Left lung (tissue), 10 donors: Measurements from ENCODE around the gene HTRA3. TPM values are rescaled to one million over a fixed set of nuclear protein-coding genes. Genes with fewer than 3 reads are reported as not detected.
A peak's percentile ranks its signal among the peaks of the same experiment; 100 is the strongest.
"Not testable (repeated sequence)": the region's sequence is repeated elsewhere in the genome, so short reads cannot be mapped to it uniquely, and the experiment has no call there.

ENCODE experiments used
- ATAC-seq: fragments of 200-7000 bp; cut with Tn5 transposase; one replicate; pipeline ENCODE4 v1.9.1; 2020; ENCODE audit warnings: moderate library complexity
- DNase-seq, 4 donors: peaks; one replicate each; pipeline ENCODE4 v3.0.0-alpha.2; 2013 to 2020
- H3K27ac ChIP-seq, 2 donors: fragments of 200-600 bp; sonication (generic) in 1 of 2; one replicate each; pipeline versions ENCODE4 v1.5.0 to v1.8.0; 2020 to 2021
- H3K27me3 ChIP-seq, 2 donors: fragments of 200-600 bp; sonication (generic) in 1 of 2; one replicate each; pipeline versions ENCODE4 v1.5.0 to v1.8.0; 2020 to 2021
- H3K36me3 ChIP-seq, 2 donors: fragments of 200-600 bp; sonication (generic) in 1 of 2; one replicate each; pipeline versions ENCODE4 v1.5.0 to v1.8.0; 2020 to 2021
- H3K4me1 ChIP-seq, 2 donors: fragments of 200-600 bp; one replicate each; pipeline ENCODE4 v1.8.0; 2021
- H3K4me3 ChIP-seq, 2 donors: fragments of 200-600 bp; sonication (generic) in 1 of 2; one replicate each; pipeline versions ENCODE4 v1.5.0 to v1.8.0; 2020 to 2021; ENCODE audit warnings: mild to moderate bottlenecking in 1 of 2
- H3K9me3 ChIP-seq, 2 donors: fragments of 200-600 bp; sonication (generic) in 1 of 2; one replicate each; pipeline versions ENCODE4 v1.5.0 to v1.8.0; 2020 to 2021
- CTCF ChIP-seq, 2 donors: fragments of 200-600 bp; sonication (generic) in 1 of 2; IDR thresholded peaks; one replicate each; pipeline versions ENCODE4 v1.5.0 to v1.8.0; 2021; ENCODE audit warnings: antibody characterized with exemption in 2 of 2
- intact Hi-C, 2 donors: fragments of 100-400 bp; cut with DNase I; formaldehyde crosslinking; loops; one replicate each; pipeline versions ENCODE4 v1.11.2 to v1.14.2; 2022
- polyA plus RNA-seq, 6 donors: library from polyadenylated mRNA; unstranded; fragments of 120-200 nt; gene quantifications; one replicate each; pipeline ENCODE4 v1.2.1, GENCODE V29; 2013; ENCODE audit not compliant: insufficient read length in 6 of 6
- total RNA-seq, 2 donors: library from RNA; stranded (reverse); fragmentation: NEBNext Ultra II Directional; extraction: Animal tissue kit (Norgen Biotek cat#: 25700); gene quantifications; one replicate each; pipeline ENCODE4 v1.2.1, GENCODE V29; 2021
- donor health status: DM: no; HTN: yes; CAD: no.
- donor health status: DM: no; HTN: no; CAD: no.

HTRA3 gene
- total and polyA plus RNA-seq, 8 donors = 9.7 to 18.3 (median 12.1) TPM

- Histone ChIP-seq H3K4me1 (peaks cover 7% of the 10 kb centered on the region in 2 donors), H3K36me3 (no peaks in the 10 kb centered on the region), H3K4me3 (no peak overlapping the region), H3K27me3 (no peaks in the 10 kb centered on the region), H3K9me3 (peaks cover 0 to 6% of the 10 kb centered on the region in 2 donors), H3K27ac (no peak overlapping the region)
- TF ChIP-seq CTCF (IDR thresholded peaks at IDR 0.05) = no peak
- intact Hi-C loops = no loop called here
- peak in 1 of 4 donors; percentile 13 for DNase-seq
- no peak for ATAC-seq
Observed at GRCh38 chr4:8338351-8338961, 68.9 kb downstream of the HTRA3 start.

GRCh38 chr4:8340781-8341241, 71.3 kb downstream of the HTRA3 start:
- TF ChIP-seq CTCF (IDR thresholded peaks at IDR 0.05) = no peak
- intact Hi-C loops = no loop called here
- DNase-seq (peak in 3 of 4 donors; percentile 37 to 84 (median 64)), ATAC-seq (peak; percentile 79)
- peaks cover 0 to 1% of the 10 kb centered on the region in 2 donors for H3K9me3 ChIP-seq
- H3K27me3 ChIP-seq = no peaks in the 10 kb centered on the region
- H3K4me3 ChIP-seq = no peak overlapping the region
- no peaks in the 10 kb centered on the region for H3K36me3 ChIP-seq
- H3K4me1 ChIP-seq = peaks cover 7% of the 10 kb centered on the region in 2 donors
- H3K27ac ChIP-seq = peak overlapping the region in 1 of 2 donors; percentile 4

GRCh38 chr4:8341281-8341680, 71.7 kb downstream of the HTRA3 start:
- DNase-seq, H3K36me3 ChIP-seq, ATAC-seq, H3K4me3 ChIP-seq, H3K27ac ChIP-seq, H3K4me1 ChIP-seq, intact Hi-C loops, H3K27me3 ChIP-seq, H3K9me3 ChIP-seq: not testable (repeated sequence)

- no peak overlapping the region for H3K4me3 ChIP-seq
- peaks cover 0 to 1% of the 10 kb centered on the region in 2 donors for H3K27me3 ChIP-seq
- TF ChIP-seq CTCF (IDR thresholded peaks at IDR 0.05) = no peak
- no peaks in the 10 kb centered on the region for H3K36me3 ChIP-seq
- H3K27ac ChIP-seq = no peak overlapping the region
- DNase-seq (peak in 1 of 4 donors; percentile 56), ATAC-seq (no peak)
- no peaks in the 10 kb centered on the region for H3K9me3 ChIP-seq
- H3K4me1 ChIP-seq = peaks cover 7% of the 10 kb centered on the region in 2 donors
- intact Hi-C loops = no loop called here
Observed at GRCh38 chr4:8341691-8342090, 72.1 kb downstream of the HTRA3 start.

GRCh38 chr4:8342651-8343261, 73.2 kb downstream of the HTRA3 start:
- Histone ChIP-seq H3K4me3 (no peak overlapping the region), H3K27me3 (peaks cover 0 to 5% of the 10 kb centered on the region in 2 donors), H3K9me3 (no peaks in the 10 kb centered on the region), H3K36me3 (no peaks in the 10 kb centered on the region), H3K27ac (no peak overlapping the region), H3K4me1 (peaks cover 0 to 7% of the 10 kb centered on the region in 2 donors)
- no peak for TF ChIP-seq CTCF (IDR thresholded peaks at IDR 0.05)
- intact Hi-C loops = no loop called here
- DNase-seq = peak in 1 of 4 donors; percentile 47
- no peak for ATAC-seq
